Spleen (tissue), 11 donors: ENCODE results near the gene SLC24A3. TPM values are rescaled to one million over a fixed set of nuclear protein-coding genes. Genes with fewer than 3 reads are reported as not detected.
A peak's percentile ranks its signal among the peaks of the same experiment; 100 is the strongest.

Experiments
- DNase-seq: peaks from one replicate; pipeline ENCODE4 v3.0.0-alpha.2; 2020
- H3K27ac ChIP-seq, 8 donors: fragments of 200-600 bp; sonication (generic) in 7 of 8; 1 replicate in 4 of 8; 2 replicates in 4 of 8; pipeline versions ENCODE4 v1.5.0 to v1.8.0; 2016 to 2021; ENCODE audit warnings: inconsistent platforms in 4 of 8, mild to moderate bottlenecking in 4 of 8, moderate library complexity in 1 of 8
- H3K27me3 ChIP-seq, 7 donors: fragments of 200-600 bp; sonication (generic) in 6 of 7; replicated peaks in 1 of 7; 1 replicate in 4 of 7; 2 replicates in 3 of 7; pipeline versions ENCODE4 v1.5.0 to v1.8.0; 2016 to 2021; ENCODE audit warnings: inconsistent platforms in 3 of 7, mild to moderate bottlenecking in 1 of 7
- H3K36me3 ChIP-seq, 6 donors: fragments of 200-600 bp; sonication (generic) in 5 of 6; 1 replicate in 4 of 6; 2 replicates in 2 of 6; pipeline versions ENCODE4 v1.5.0 to v1.8.0; 2016 to 2021; ENCODE audit warnings: inconsistent platforms in 2 of 6
- H3K4me1 ChIP-seq, 6 donors: fragments of 200-600 bp; sonication (generic) in 5 of 6; 1 replicate in 3 of 6; 2 replicates in 3 of 6; pipeline versions ENCODE4 v1.5.0 to v1.8.0; 2016 to 2021; ENCODE audit warnings: inconsistent platforms in 3 of 6
- H3K4me3 ChIP-seq, 8 donors: fragments of 200-600 bp; sonication (generic) in 7 of 8; 1 replicate in 4 of 8; 2 replicates in 4 of 8; pipeline versions ENCODE4 v1.5.0 to v1.8.0; 2016 to 2021; ENCODE audit warnings: inconsistent platforms in 4 of 8, mild to moderate bottlenecking in 4 of 8, moderate library complexity in 2 of 8
- H3K9me3 ChIP-seq, 8 donors: fragments of 200-600 bp; sonication (generic) in 7 of 8; 1 replicate in 4 of 8; 2 replicates in 4 of 8; pipeline versions ENCODE4 v1.5.0 to v1.8.0; 2016 to 2021; ENCODE audit warnings: inconsistent platforms in 4 of 8
- POLR2A ChIP-seq, 3 donors: fragments of 450-650 bp; IDR thresholded peaks; one replicate each; pipeline ENCODE4 v1.5.1; 2017; ENCODE audit warnings: antibody characterized with exemption in 3 of 3, mild to moderate bottlenecking in 1 of 3
- POLR2AphosphoS5 ChIP-seq, 3 donors: sonication (generic); formaldehyde crosslinking; IDR thresholded peaks; one replicate each; pipeline ENCODE4 v1.5.1; 2017; ENCODE audit warnings: antibody characterized with exemption in 3 of 3
- WGBS, 5 donors: extraction: QIAGEN DNeasy Blood & Tissue Kit in 3 of 5; methylation state at CpG; one replicate each; pipeline versions ENCODE4 v1.1.5 to v1.1.7; 2013 to 2018; 5-methylcytosine and 5-hydroxymethylcytosine counted together
- intact Hi-C: fragments of 100-400 bp; cut with DNase I; formaldehyde crosslinking; loops from one replicate; pipeline ENCODE4 v1.15.0; 2023; ENCODE audit warnings: low total_unique reads
- polyA plus RNA-seq, 3 donors: library from polyadenylated mRNA; stranded (reverse); fragments of 200-250 nt; gene quantifications; one replicate each; pipeline ENCODE4 v1.2.1, GENCODE V29; 2013
- total RNA-seq, 7 donors: library from RNA; depleted of rRNA in 3 of 7; stranded (reverse); fragments of >200 nt in 3 of 7; fragmentation: NEBNext Ultra II Directional in 4 of 7; extraction: Animal tissue kit (Norgen Biotek cat#: 25700) in 4 of 7; gene quantifications; one replicate each; pipeline versions ENCODE4 v1.1.0 to v1.2.1, GENCODE V29; 2016 to 2021
- TF ChIP-seq, protein P1 (sequence below), 11 experiments: fragments of 200-600 bp in 7 of 11; fragments of 450-650 bp in 4 of 11; sonication (generic) in 4 of 11; IDR thresholded peaks in 8 of 11; conservative IDR thresholded peaks in 3 of 11; 1 replicate in 7 of 11; 2 replicates in 4 of 11; pipeline versions ENCODE4 v1.4.0 to v1.8.0; 2016 to 2021; ENCODE audit warnings: antibody characterized with exemption in 11 of 11, inconsistent platforms in 4 of 11, mild to moderate bottlenecking in 1 of 11
- donor health status: healthy with polysubstance abuse.
- donor health status: DM: no; HTN: no; CAD: no; lungs with moderate emphysema.
- donor health status: DM: no; HTN: no; CAD: no.
- donor health status: Bipolar disorder and iron deficiency.
- donor health status: healthy.
- donor health status: DM: no; HTN: no; CAD: no.
- donor health status: DM: yes; HTN: yes; CAD: no.

SLC24A3 gene
- total and polyA plus RNA-seq, 10 donors = 0.37 to 3.9 (median 2.6) TPM

DNA sequence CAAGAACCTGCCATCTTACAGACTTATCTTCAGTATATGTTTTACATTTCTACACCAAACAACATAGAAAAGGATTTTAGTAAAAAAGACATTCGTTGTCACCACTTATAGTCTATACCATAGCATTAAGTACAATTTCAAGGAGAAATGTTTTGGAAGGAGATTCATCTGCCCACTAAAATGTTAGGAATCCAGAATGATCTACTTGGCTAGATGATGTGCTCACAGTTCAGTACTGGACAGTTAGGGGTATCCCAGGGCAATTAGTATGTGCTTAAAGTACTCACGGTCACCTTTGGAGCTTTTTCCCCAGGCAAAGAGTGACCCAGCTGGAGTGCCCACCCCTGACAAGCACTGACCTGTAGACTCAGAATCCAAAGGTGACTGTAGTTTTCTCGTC, 222.9 kb downstream of the SLC24A3 start:
- Histone ChIP-seq H3K4me1 (no peaks in the 10 kb centered on the region), H3K27me3 (no peaks in the 10 kb centered on the region), H3K27ac (no peak overlapping the region), H3K9me3 (no peaks in the 10 kb centered on the region), H3K4me3 (no peak overlapping the region), H3K36me3 (no peaks in the 10 kb centered on the region)
- 62 to 88% (median 84%) methylated on average over 3 of the region's 3 CpGs for WGBS, 5 donors
- DNase-seq = no peak
- TF ChIP-seq, protein P1, sequence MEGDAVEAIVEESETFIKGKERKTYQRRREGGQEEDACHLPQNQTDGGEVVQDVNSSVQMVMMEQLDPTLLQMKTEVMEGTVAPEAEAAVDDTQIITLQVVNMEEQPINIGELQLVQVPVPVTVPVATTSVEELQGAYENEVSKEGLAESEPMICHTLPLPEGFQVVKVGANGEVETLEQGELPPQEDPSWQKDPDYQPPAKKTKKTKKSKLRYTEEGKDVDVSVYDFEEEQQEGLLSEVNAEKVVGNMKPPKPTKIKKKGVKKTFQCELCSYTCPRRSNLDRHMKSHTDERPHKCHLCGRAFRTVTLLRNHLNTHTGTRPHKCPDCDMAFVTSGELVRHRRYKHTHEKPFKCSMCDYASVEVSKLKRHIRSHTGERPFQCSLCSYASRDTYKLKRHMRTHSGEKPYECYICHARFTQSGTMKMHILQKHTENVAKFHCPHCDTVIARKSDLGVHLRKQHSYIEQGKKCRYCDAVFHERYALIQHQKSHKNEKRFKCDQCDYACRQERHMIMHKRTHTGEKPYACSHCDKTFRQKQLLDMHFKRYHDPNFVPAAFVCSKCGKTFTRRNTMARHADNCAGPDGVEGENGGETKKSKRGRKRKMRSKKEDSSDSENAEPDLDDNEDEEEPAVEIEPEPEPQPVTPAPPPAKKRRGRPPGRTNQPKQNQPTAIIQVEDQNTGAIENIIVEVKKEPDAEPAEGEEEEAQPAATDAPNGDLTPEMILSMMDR (IDR thresholded peaks at IDR 0.05 in 8 of 11, conservative IDR thresholded peaks at IDR 0.05 in 3 of 11) = no peak
- TF ChIP-seq POLR2A (IDR thresholded peaks at IDR 0.05) = no peak
- TF ChIP-seq POLR2AphosphoS5 (IDR thresholded peaks at IDR 0.05) = no peak
- intact Hi-C loops = no loop called here

DNA sequence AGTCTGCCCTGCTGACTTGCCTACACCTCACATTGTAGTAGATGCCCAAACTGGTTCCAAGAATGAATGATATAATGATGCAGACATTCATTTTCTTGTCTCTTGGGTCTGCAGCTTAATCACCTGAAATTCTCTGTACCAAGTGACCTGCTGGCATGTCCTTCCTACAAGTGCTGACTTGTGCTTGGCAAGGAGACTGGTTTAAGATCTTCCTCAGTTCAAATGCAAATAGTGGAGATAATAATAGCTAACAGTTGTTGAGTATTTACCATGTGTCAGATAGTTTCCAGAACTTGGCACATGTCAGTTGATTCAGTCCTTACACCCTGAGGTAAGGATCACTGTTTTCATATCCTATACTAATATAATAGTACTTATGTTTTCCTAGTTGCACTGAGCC, 223.4 kb downstream of the SLC24A3 start:
- DNase-seq = no peak
- intact Hi-C loops = no loop called here

DNA sequence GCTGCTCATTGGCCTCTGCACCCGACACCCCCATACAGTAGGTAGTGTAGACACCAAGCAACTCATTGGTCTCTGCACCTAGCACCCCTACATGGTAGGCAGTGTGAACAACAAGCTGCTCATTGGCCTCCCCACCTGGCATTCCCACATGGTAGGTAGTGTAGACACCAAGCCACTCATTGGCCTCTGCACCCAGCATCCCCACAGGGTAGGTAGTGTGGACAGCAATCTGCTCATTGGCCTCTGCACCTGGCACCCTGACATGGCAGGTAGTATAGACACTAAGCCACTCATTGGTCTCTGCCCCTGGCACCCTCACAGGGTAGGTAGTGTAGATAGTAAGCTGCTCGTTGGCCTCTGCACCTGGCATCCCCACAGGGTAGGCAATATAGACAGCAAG, 226.0 kb downstream of the SLC24A3 start:
- TF ChIP-seq, protein P1 (IDR thresholded peaks at IDR 0.05 in 8 of 11, conservative IDR thresholded peaks at IDR 0.05 in 3 of 11) = no peak
- TF ChIP-seq POLR2A (IDR thresholded peaks at IDR 0.05) (no peak), POLR2AphosphoS5 (IDR thresholded peaks at IDR 0.05) (no peak)
- H3K27me3 ChIP-seq = no peaks in the 10 kb centered on the region
- DNase-seq = no peak
- intact Hi-C loops = no loop called here
- no peaks in the 10 kb centered on the region for H3K4me1 ChIP-seq
- H3K27ac ChIP-seq = no peak overlapping the region
- no peaks in the 10 kb centered on the region for H3K36me3 ChIP-seq
- WGBS, 5 donors = 46 to 83% (median 76%) methylated on average over 2 of the region's 2 CpGs
- H3K9me3 ChIP-seq = peaks cover 0 to 20% (median 13%) of the 10 kb centered on the region in 8 donors
- no peak overlapping the region for H3K4me3 ChIP-seq

More for the DNA sequence above, 223.4 kb downstream of the SLC24A3 start:
- Histone ChIP-seq H3K27me3 (no peaks in the 10 kb centered on the region), H3K4me3 (no peak overlapping the region), H3K36me3 (no peaks in the 10 kb centered on the region), H3K9me3 (no peaks in the 10 kb centered on the region), H3K27ac (no peak overlapping the region), H3K4me1 (no peaks in the 10 kb centered on the region)
- TF ChIP-seq POLR2A (IDR thresholded peaks at IDR 0.05) = no peak
- TF ChIP-seq, protein P1 (IDR thresholded peaks at IDR 0.05 in 8 of 11, conservative IDR thresholded peaks at IDR 0.05 in 3 of 11) = no peak
- TF ChIP-seq POLR2AphosphoS5 (IDR thresholded peaks at IDR 0.05) = no peak

DNA sequence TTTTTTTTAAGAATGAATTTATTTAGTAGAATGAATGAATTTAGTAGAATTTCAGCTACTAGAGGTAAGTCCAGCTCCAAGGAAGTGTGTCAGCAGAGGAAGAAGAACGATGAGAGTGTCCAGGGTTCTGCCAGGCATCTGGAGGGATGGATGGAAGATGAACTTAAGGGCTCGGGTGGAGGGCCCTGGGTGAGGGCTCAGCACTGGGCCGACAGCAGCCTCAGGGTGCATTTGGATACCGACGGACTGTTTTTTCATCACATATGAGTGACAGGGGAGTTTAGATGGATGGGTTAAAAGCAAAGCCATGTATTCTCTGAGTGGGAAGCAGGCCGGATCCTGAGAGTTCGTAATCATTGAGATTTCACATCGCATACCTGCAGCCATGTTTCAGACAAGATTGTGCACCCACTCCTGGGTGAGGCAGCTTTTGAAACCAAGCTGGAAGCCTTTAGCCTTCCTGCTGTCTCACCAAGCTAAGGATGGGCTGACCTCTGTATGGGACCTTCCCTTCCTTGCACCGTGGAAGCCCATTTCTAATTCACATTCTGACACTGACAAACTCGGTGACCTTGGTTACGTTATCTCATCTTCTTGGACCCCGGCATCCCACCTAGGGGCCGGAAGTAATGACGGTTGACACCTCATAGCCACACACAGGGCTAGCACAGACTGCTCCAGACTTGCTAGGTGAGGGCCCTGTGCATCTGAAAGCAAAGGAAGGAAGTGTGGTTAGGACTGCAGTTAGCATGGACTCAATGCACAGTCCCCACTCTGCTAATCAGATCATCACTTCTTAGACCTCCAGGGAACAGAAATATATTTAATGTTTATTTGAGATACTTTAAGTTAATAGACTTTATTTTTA, 228.5 kb downstream of the SLC24A3 start:
- WGBS, 5 donors = 49 to 64% (median 58%) methylated on average over 14 of the region's 14 CpGs
- H3K27ac ChIP-seq = no peak overlapping the region

More for the DNA sequence above, 228.5 kb downstream of the SLC24A3 start:
- peak; percentile 52 for DNase-seq
- no peaks in the 10 kb centered on the region for H3K4me1 ChIP-seq
- no peaks in the 10 kb centered on the region for H3K27me3 ChIP-seq
- H3K4me3 ChIP-seq = no peak overlapping the region
- H3K36me3 ChIP-seq = no peaks in the 10 kb centered on the region
- intact Hi-C loops = no loop called here
- peaks cover 0 to 30% (median 20%) of the 10 kb centered on the region in 8 donors for H3K9me3 ChIP-seq
- TF ChIP-seq POLR2A (IDR thresholded peaks at IDR 0.05) (no peak), POLR2AphosphoS5 (IDR thresholded peaks at IDR 0.05) (no peak)
- TF ChIP-seq, protein P1 (IDR thresholded peaks at IDR 0.05 in 8 of 11, conservative IDR thresholded peaks at IDR 0.05 in 3 of 11) = no peak
